Endothelial cell (in vitro differentiated cells): ENCODE results near the gene RSAD2. TPM values are rescaled to one million over a fixed set of nuclear protein-coding genes. Genes with fewer than 3 reads are reported as not detected.

Source experiments
- DNase-seq: peaks from one replicate; pipeline ENCODE4 v3.0.0; 2021; ENCODE audit warnings: low spot score
- H3K27ac Mint-ChIP-seq: one replicate; pipeline ENCODE4 v1.8.0; 2021; ENCODE audit warnings: mixed read lengths, inconsistent platforms; ENCODE audit not compliant: unreplicated experiment
- H3K27me3 Mint-ChIP-seq: one replicate; pipeline ENCODE4 v1.8.0; 2021; ENCODE audit warnings: mild to moderate bottlenecking, moderate library complexity, mixed read lengths, inconsistent platforms; ENCODE audit not compliant: unreplicated experiment
- H3K36me3 Mint-ChIP-seq: one replicate; pipeline ENCODE4 v1.8.0; 2021; ENCODE audit warnings: mild to moderate bottlenecking, low read depth, mixed read lengths, inconsistent platforms; ENCODE audit not compliant: unreplicated experiment
- H3K4me1 Mint-ChIP-seq: one replicate; pipeline ENCODE4 v1.8.0; 2021; ENCODE audit warnings: mild to moderate bottlenecking, mixed read lengths, inconsistent platforms; ENCODE audit not compliant: unreplicated experiment
- H3K4me3 Mint-ChIP-seq: one replicate; pipeline ENCODE4 v1.8.0; 2021; ENCODE audit warnings: mild to moderate bottlenecking, mixed read lengths, inconsistent platforms; ENCODE audit not compliant: unreplicated experiment
- H3K9me3 Mint-ChIP-seq: one replicate; pipeline ENCODE4 v1.8.0; 2021; ENCODE audit warnings: mixed read lengths, inconsistent platforms; ENCODE audit not compliant: unreplicated experiment
- CTCF ChIP-seq: fragments of 200-600 bp; sonication (generic); IDR thresholded peaks from one replicate; pipeline ENCODE4 v1.5.0; 2021; ENCODE audit warnings: antibody characterized with exemption; ENCODE audit not compliant: unreplicated experiment
- total RNA-seq: library from RNA; stranded (reverse); fragmentation: NEBNext Ultra II Directional; extraction: Animal tissue kit (Norgen Biotek cat#: 25700); gene quantifications from one replicate; pipeline ENCODE4 v1.2.1, GENCODE V29; 2021; ENCODE audit not compliant: unreplicated experiment

Gene RSAD2
- total RNA-seq, 1 donor from 2014 or later: 0.28 TPM

DNA sequence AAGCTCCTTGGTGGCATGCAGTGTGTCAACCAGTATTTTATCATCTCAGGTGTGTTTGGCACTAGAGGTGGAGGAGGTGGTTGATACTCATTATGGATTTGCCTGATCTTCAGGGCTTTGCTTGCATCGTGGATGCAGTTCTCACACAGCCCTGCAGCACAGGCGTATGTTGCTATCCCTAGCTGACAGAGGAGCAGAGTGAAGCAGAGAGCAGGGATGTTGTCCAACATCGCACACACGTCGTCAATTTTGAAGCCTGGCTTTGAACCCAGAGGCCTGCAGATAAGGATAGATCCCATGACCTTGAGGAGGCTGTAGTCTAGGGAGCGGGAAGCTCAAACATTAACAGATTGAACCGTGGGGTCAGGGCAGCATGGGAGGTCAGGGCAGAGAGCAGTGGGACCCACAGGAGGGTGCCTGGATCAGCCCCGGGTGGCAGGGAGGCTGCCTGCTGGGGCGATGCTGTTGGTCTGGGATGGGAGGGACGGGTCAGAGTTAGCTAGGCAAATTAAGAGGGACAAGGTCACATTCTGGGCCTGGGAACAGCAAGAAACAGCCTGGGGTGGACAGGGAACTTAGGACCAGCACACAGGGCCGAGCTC, 43.8 kb downstream of the RSAD2 start:
- DNase-seq: no peak
- Mint-ChIP-seq H3K27ac (no peak overlapping the region), H3K27me3 (peaks cover 20% of the 10 kb centered on the region), H3K4me3 (no peak overlapping the region), H3K36me3 (peaks cover 17% of the 10 kb centered on the region), H3K9me3 (no peaks in the 10 kb centered on the region), H3K4me1 (peaks cover 51% of the 10 kb centered on the region)
- no peak for TF ChIP-seq CTCF

DNA sequence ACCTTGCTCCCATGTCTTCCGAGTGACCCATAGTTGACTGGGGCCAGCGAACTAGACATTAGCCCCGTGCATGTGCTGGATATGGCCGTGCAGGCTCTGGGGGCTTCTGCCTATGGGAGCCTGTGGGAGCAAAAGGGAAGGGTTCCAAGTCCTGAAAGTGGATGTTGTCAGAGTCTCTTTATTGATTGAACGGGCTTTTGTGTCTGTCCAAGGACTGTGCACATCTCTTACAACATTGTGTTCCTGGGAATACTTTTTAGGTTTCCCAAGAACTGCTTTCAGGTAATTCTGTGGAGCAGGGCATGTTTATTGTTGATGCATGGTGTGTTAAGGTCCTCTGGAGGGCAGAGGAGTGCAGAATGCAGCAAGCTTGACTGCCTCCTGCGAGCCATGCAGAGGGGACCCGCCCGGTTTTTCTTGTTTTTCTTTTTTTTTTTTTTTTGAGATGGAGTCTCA, 44.7 kb downstream of the RSAD2 start:
- no peak for DNase-seq
- H3K4me3 Mint-ChIP-seq: no peak overlapping the region
- H3K4me1 Mint-ChIP-seq: peaks cover 56% of the 10 kb centered on the region
- no peak for TF ChIP-seq CTCF
- H3K27ac Mint-ChIP-seq: no peak overlapping the region
- no peaks in the 10 kb centered on the region for H3K9me3 Mint-ChIP-seq
- H3K36me3 Mint-ChIP-seq: peaks cover 17% of the 10 kb centered on the region
- H3K27me3 Mint-ChIP-seq: peaks cover 20% of the 10 kb centered on the region

DNA sequence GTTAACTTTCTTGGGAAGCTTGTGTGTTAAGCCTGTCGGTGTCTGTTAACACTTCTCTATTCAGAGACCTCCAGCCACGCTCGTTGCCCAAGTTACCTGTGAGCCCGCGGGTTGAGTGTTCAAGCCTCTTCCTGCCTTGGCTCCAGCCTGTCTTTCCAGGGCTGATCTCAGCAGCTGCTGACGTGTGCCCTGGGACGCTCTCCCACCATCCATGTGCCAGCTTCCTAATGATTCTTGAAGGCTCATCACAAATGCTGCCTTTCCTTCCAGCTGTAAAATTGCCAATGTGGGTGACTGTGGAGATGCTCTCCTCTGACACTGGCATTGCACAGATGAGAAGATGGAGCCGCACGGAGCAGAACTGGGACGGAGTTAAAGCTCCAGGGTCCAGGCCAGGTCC, 45.7 kb downstream of the RSAD2 start:
- no peak overlapping the region for H3K27ac Mint-ChIP-seq
- peak overlapping the region; percentile 56 for H3K4me3 Mint-ChIP-seq
- peaks cover 20% of the 10 kb centered on the region for H3K27me3 Mint-ChIP-seq
- TF ChIP-seq CTCF: no peak
- H3K9me3 Mint-ChIP-seq: no peaks in the 10 kb centered on the region
- H3K4me1 Mint-ChIP-seq: peaks cover 62% of the 10 kb centered on the region
- no peak for DNase-seq
- peaks cover 20% of the 10 kb centered on the region for H3K36me3 Mint-ChIP-seq

DNA sequence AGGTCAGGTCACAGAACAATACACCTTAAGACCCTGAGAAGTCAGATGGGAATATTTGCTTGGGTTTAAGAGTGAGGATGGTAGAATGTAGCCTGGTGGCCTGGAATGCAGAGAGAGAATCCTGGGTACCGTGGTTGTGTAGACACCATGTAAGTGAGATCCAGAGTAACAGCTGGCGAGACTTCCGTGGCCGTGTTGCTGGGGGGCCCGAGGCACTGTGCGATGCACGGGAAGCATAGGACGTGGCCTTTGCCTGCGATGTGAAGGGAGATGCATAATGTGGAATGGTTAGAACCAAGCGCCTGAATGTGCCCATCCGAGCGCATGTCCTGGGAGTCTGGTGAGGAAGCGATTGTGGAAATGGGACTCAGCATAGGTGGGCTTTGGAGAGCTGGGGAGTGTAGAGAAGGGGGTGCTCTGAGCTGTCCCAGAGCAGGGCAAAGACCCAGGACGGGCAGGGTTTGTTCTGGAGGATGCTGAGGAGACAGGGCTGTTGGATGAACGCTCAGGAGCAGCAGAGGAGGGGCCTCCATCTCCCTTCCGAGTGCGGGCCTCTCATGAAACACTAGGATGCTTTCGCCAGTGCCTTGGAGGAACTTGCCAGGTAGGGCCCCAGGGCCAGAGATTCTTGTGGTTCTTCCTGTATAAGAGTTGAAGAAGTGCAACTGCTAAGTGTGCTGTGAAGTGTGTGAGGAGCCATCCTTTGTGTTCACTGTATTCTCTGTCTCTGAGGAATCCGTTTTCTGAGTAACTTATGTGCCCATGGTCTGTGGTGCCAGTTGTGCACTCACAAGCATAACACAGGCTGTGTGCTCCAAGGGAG, 46.7 kb downstream of the RSAD2 start:
- Mint-ChIP-seq H3K27ac (no peak overlapping the region), H3K36me3 (peaks cover 20% of the 10 kb centered on the region), H3K9me3 (no peaks in the 10 kb centered on the region), H3K4me3 (peak overlapping the region; percentile 56), H3K27me3 (peaks cover 15% of the 10 kb centered on the region), H3K4me1 (peaks cover 60% of the 10 kb centered on the region)
- TF ChIP-seq CTCF: no peak
- no peak for DNase-seq

DNA sequence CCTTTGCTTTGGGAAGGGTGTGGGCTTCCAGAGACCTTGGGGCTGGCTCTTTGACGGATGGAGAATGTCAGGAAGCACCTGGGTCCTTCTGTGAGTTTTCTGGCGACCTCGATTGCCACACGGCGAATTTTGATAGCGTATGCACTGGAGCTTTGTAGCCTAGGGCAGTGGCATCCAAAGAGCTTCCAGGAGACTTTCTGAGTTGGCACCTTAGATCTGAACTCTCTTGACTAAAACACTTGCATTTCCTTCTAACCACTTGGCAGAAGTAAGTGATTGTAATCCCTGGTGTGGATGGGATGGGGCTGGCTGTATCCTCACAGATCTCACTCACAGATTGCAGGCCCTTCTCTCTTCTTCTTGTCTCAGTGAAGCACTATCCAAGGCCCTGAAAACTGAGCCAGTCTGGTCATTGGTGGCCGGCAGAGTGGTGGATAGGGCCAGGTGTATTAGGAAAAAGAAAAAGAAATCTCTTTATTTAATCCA, 47.4 kb downstream of the RSAD2 start:
- peaks cover 58% of the 10 kb centered on the region for H3K4me1 Mint-ChIP-seq
- TF ChIP-seq CTCF: no peak

More for the DNA sequence above, 47.4 kb downstream of the RSAD2 start:
- Mint-ChIP-seq H3K36me3 (peaks cover 18% of the 10 kb centered on the region), H3K27me3 (peaks cover 13% of the 10 kb centered on the region), H3K9me3 (no peaks in the 10 kb centered on the region), H3K27ac (no peak overlapping the region), H3K4me3 (no peak overlapping the region)
- no peak for DNase-seq
